K562 (cell line): ENCODE results near the gene SAE1. TPM values are rescaled to one million over a fixed set of nuclear protein-coding genes. Genes with fewer than 3 reads are reported as not detected.

ENCODE experiments used
- CHD7 ChIP-seq: fragments of 200-600 bp; sonication (generic); IDR thresholded peaks from one replicate; pipeline ENCODE4 v1.6.1; 2012; ENCODE audit warnings: mild to moderate bottlenecking, low read depth, low read length, inconsistent platforms
- DMBX1 ChIP-seq: fragments of 250-450 bp; sonication (Bioruptor Pico); IDR thresholded peaks from 2 replicates; pipeline ENCODE4 v1.8.0; 2022; ENCODE audit warnings: inconsistent platforms, mild to moderate bottlenecking, moderate library complexity, borderline replicate concordance
- HCFC1 ChIP-seq: IDR thresholded peaks from 2 replicates; pipeline ENCODE4 v1.6.1; 2012; ENCODE audit warnings: low read depth, low read length, improper control_type of control experiment
- HMBOX1 ChIP-seq: sonication (generic); IDR thresholded peaks from 2 replicates; pipeline ENCODE4 v1.6.1; 2016
- KAT7 ChIP-seq: sonication (generic); formaldehyde crosslinking; IDR thresholded peaks from 2 replicates; pipeline ENCODE4 v1.8.0; 2022; ENCODE audit warnings: missing genetic modification reagents, mild to moderate bottlenecking, borderline replicate concordance
- MCM2 ChIP-seq: fragments of 450-650 bp; IDR thresholded peaks from 2 replicates; pipeline ENCODE4 v1.6.1; 2017; ENCODE audit warnings: low read depth, mild to moderate bottlenecking
- NFE2L1 ChIP-seq: fragments of 450-650 bp; IDR thresholded peaks from 2 replicates; pipeline ENCODE4 v1.6.1; 2016; ENCODE audit warnings: missing genetic modification characterization, low read depth, mild to moderate bottlenecking, missing compliant biosample characterization, moderate library complexity, borderline replicate concordance
- NR1H2 ChIP-seq: sonication (generic); formaldehyde crosslinking; IDR thresholded peaks from 2 replicates; pipeline ENCODE4 v1.4.0; 2020; ENCODE audit warnings: mild to moderate bottlenecking, missing genetic modification reagents
- RNF219 ChIP-seq: fragments of 250-450 bp; sonication (Bioruptor Pico); IDR thresholded peaks from 2 replicates; pipeline ENCODE4 v1.5.0; 2022; ENCODE audit warnings: mild to moderate bottlenecking
- WHSC1 ChIP-seq: IDR thresholded peaks from one replicate; pipeline ENCODE4 v1.6.1; 2012; ENCODE audit warnings: low read length, control low read depth, inconsistent platforms
- ZNF707 ChIP-seq: fragments of 250-450 bp; sonication (Bioruptor Pico); conservative IDR thresholded peaks from 2 replicates; pipeline ENCODE4 v1.8.0; 2022; ENCODE audit warnings: inconsistent platforms, mild to moderate bottlenecking, moderate library complexity
- ZNF764 ChIP-seq: fragments of 250-450 bp; sonication (Bioruptor Pico); IDR thresholded peaks from 2 replicates; pipeline ENCODE4 v1.4.0; 2020; ENCODE audit warnings: low read depth, mild to moderate bottlenecking, moderate library complexity
- ZSCAN32 ChIP-seq: fragments of 450-650 bp; formaldehyde crosslinking; IDR thresholded peaks from 2 replicates; pipeline ENCODE4 v1.4.0; 2020; ENCODE audit warnings: mild to moderate bottlenecking, moderate library complexity
- polyA plus RNA-seq, 8 experiments: library from polyadenylated mRNA; depleted of rRNA in 4 of 8; stranded (reverse) in 5 of 8; unstranded in 3 of 8; fragments of >200 nt; fragmentation: Nextera tagmentation in 2 of 8; fragmentation: Illumina TruSeq in 1 of 8; extraction: Ambion mirVana in 2 of 8; extraction: Trizol in 1 of 8; gene quantifications; 2 replicates each; pipeline versions ENCODE4 v1.2.1 to v1.2.3, GENCODE V29; 2011 to 2014; ENCODE audit warnings: inconsistent platforms in 1 of 8, missing spikeins in 1 of 8
- total RNA-seq, 7 experiments: library from RNA; depleted of rRNA in 6 of 7; stranded (reverse); fragments of >200 nt in 6 of 7; fragmentation: Illumina TruSeq in 2 of 7; extraction: Trizol in 2 of 7; gene quantifications; 2 replicates each; pipeline versions ENCODE4 v1.2.1 to v1.2.3, GENCODE V29; 2011 to 2021; ENCODE audit warnings: low replicate concordance in 1 of 7

SAE1 gene
- total and polyA plus RNA-seq, 9 of the 15 experiments (the other 6 are each of a cell fraction or from before 2014, with no cell fraction given): 82.8 to 299 (median 217) TPM

- TF ChIP-seq CHD7: no peak
- no peak for TF ChIP-seq ZNF764 (CRISPR knock-in tag)
- no peak for TF ChIP-seq WHSC1
- TF ChIP-seq RNF219 (CRISPR knock-in tag): no peak
- no peak for TF ChIP-seq KAT7 (CRISPR knock-in tag)
- TF ChIP-seq MCM2: no peak
- no peak for TF ChIP-seq HCFC1
- TF ChIP-seq HMBOX1: no peak
- TF ChIP-seq ZNF707: no peak; the same call in 1 of the 2 replicates
- TF ChIP-seq NFE2L1 (tag): no peak
- no peak for TF ChIP-seq ZSCAN32 (CRISPR knock-in tag)
- peak; percentile 53; the same call in 1 of the 2 replicates for TF ChIP-seq DMBX1 (CRISPR knock-in tag)
- no peak for TF ChIP-seq NR1H2 (CRISPR knock-in tag)
These were observed 17.4 kb upstream of the SAE1 start, which contains the start of gene ZC3H4 (continued) for GRCh38 chr19:47112997-47113849.
